Activated CD8-positive, alpha-beta T cell treated with anti-CD3 and anti-CD28 coated beads for 36 hours (primary cell): Measurements from ENCODE around the gene BMF. TPM values are rescaled to one million over a fixed set of nuclear protein-coding genes. Genes with fewer than 3 reads are reported as not detected.

ENCODE experiments used
- ATAC-seq: fragments of 200-7000 bp; cut with Tn5 transposase; one replicate; pipeline ENCODE4 v1.10.0; 2021; ENCODE audit warnings: mild to moderate bottlenecking, moderate library complexity
- CTCF ChIA-PET: fragments of 350-600 bp; sonication (Branson Sonifier 250); formaldehyde crosslinking; loops from one replicate; lab custom pipeline; 2021; ENCODE audit warnings: antibody characterized with exemption; lab: Charles Lee
- POLR2A ChIA-PET: fragments of 350-600 bp; sonication (Branson Sonifier 250); formaldehyde crosslinking; loops from one replicate; lab custom pipeline; 2021; ENCODE audit warnings: antibody characterized with exemption; lab: Charles Lee
- DNase-seq: peaks from one replicate; pipeline ENCODE4 v3.0.0-alpha.2; 2020
- H3K27ac Mint-ChIP-seq: one replicate; pipeline ENCODE4 v1.8.0; 2021; ENCODE audit warnings: mild to moderate bottlenecking, mixed read lengths
- H3K27me3 Mint-ChIP-seq: one replicate; pipeline ENCODE4 v1.8.0; 2021; ENCODE audit warnings: mixed read lengths
- H3K36me3 Mint-ChIP-seq: one replicate; pipeline ENCODE4 v1.8.0; 2021; ENCODE audit warnings: low read depth, mixed read lengths
- H3K4me1 Mint-ChIP-seq: one replicate; pipeline ENCODE4 v1.8.0; 2021; ENCODE audit warnings: low read depth, mixed read lengths
- H3K4me3 Mint-ChIP-seq: one replicate; pipeline ENCODE4 v1.8.0; 2021; ENCODE audit warnings: mild to moderate bottlenecking, moderate library complexity, mixed read lengths
- H3K9me3 Mint-ChIP-seq: one replicate; pipeline ENCODE4 v1.8.0; 2021; ENCODE audit warnings: mixed read lengths
- CTCF ChIP-seq: fragments of 200-600 bp; IDR thresholded peaks from one replicate; pipeline ENCODE4 v1.8.0; 2022; ENCODE audit warnings: antibody characterized with exemption, mild to moderate bottlenecking
- intact Hi-C: fragments of 100-400 bp; cut with micrococcal nuclease; formaldehyde crosslinking; loops from one replicate; pipeline ENCODE4 v1.10.0; 2022
- total RNA-seq, 2 experiments: library from RNA; stranded (reverse); gene quantifications; one replicate each; pipeline ENCODE4 v1.2.3, GENCODE V29; 2021

Gene BMF
- total RNA-seq, 2 experiments from 2014 or later, result 4.2 to 4.3 TPM

- no peaks in the 10 kb centered on the region for H3K9me3 Mint-ChIP-seq
- H3K27ac Mint-ChIP-seq, result no peak overlapping the region
- H3K36me3 Mint-ChIP-seq, result peaks cover 3% of the 10 kb centered on the region
- ChIA-PET POLR2A (interaction anchor here (0.9 to 1.5 kb wide), 3 partner anchors 14 to 38 kb away, joined by 3 to 4 read pairs (median 3); partner anchors contain the start of gene SRP14), CTCF (interaction anchor here (0.9 to 7.0 kb wide), 3 partner anchors 15 to 249 kb away, joined by 3 to 53 read pairs (median 4); no protein-coding TSS in a partner anchor)
- no peaks in the 10 kb centered on the region for H3K27me3 Mint-ChIP-seq
- no peak for TF ChIP-seq CTCF
- ATAC-seq (peak; percentile 80), DNase-seq (peak; percentile 74)
- H3K4me1 Mint-ChIP-seq, result peaks cover 38% of the 10 kb centered on the region
- no peak overlapping the region for H3K4me3 Mint-ChIP-seq
- intact Hi-C loops, result no loop called here
Measured at GRCh38 chr15:40061212-40061901, 47.3 kb downstream of the BMF start.

GRCh38 chr15:40060236-40060961 is 48.3 kb downstream of the BMF start:
- H3K9me3 Mint-ChIP-seq, result no peaks in the 10 kb centered on the region
- CTCF ChIA-PET, result interaction anchor here (7.0 kb wide), 1 partner anchor 43 kb away, joined by 53 read pairs; no protein-coding TSS in a partner anchor
- no peak overlapping the region for H3K27ac Mint-ChIP-seq
- ATAC-seq, result no peak
- no peak for TF ChIP-seq CTCF
- peaks cover 47% of the 10 kb centered on the region for H3K4me1 Mint-ChIP-seq
- intact Hi-C loops, result no loop called here
- H3K4me3 Mint-ChIP-seq, result no peak overlapping the region
- H3K27me3 Mint-ChIP-seq, result no peaks in the 10 kb centered on the region
- POLR2A ChIA-PET, result interaction anchor here (0.9 to 1.7 kb wide), 3 partner anchors 13 to 101 kb away, joined by 3 to 7 read pairs (median 3); partner anchors contain the start of gene BUB1B
- DNase-seq, result no peak
- H3K36me3 Mint-ChIP-seq, result peaks cover 3% of the 10 kb centered on the region

GRCh38 chr15:40059821-40060220 is 48.9 kb downstream of the BMF start:
- peaks cover 49% of the 10 kb centered on the region for H3K4me1 Mint-ChIP-seq
- H3K36me3 Mint-ChIP-seq, result peaks cover 3% of the 10 kb centered on the region
- TF ChIP-seq CTCF, result no peak
- POLR2A ChIA-PET, result interaction anchor here (0.9 to 1.7 kb wide), 4 partner anchors 13 to 101 kb away, joined by 3 to 7 read pairs (median 4); partner anchors contain the start of gene BUB1B
- H3K27me3 Mint-ChIP-seq, result no peaks in the 10 kb centered on the region
- DNase-seq (no peak), ATAC-seq (no peak)
- H3K4me3 Mint-ChIP-seq, result no peak overlapping the region
- H3K27ac Mint-ChIP-seq, result no peak overlapping the region
- no peaks in the 10 kb centered on the region for H3K9me3 Mint-ChIP-seq
- intact Hi-C loops, result no loop called here
- CTCF ChIA-PET, result interaction anchor here (1.2 to 7.0 kb wide), 2 partner anchors 14 to 44 kb away, joined by 4 to 53 read pairs; no protein-coding TSS in a partner anchor

GRCh38 chr15:40058476-40059140 is 50.1 kb downstream of the BMF start:
- Mint-ChIP-seq H3K4me3 (no peak overlapping the region), H3K27me3 (no peaks in the 10 kb centered on the region), H3K36me3 (peaks cover 5% of the 10 kb centered on the region), H3K9me3 (no peaks in the 10 kb centered on the region), H3K27ac (peak overlapping the region; percentile 64), H3K4me1 (peaks cover 49% of the 10 kb centered on the region)
- ATAC-seq (no peak), DNase-seq (peak; percentile 52)
- intact Hi-C loops, result no loop called here
- POLR2A ChIA-PET, result interaction anchor here (0.7 to 1.7 kb wide), 3 partner anchors 11 to 37 kb away, joined by 3 to 7 read pairs (median 4); no protein-coding TSS in a partner anchor
- TF ChIP-seq CTCF, result no peak
- CTCF ChIA-PET, result interaction anchor here (1.2 to 7.0 kb wide), 6 partner anchors 10 to 220 kb away, joined by 4 to 53 read pairs (median 5); no protein-coding TSS in a partner anchor
